Esophagus (tissue), 2 donors: Measurements from ENCODE around the gene LRP1B. TPM values are rescaled to one million over a fixed set of nuclear protein-coding genes. Genes with fewer than 3 reads are reported as not detected.

Experiments used
- H3K27ac ChIP-seq, 2 donors: one replicate each; pipeline ENCODE4 v1.5.1; 2013; ENCODE audit warnings: low read depth in 2 of 2, mild to moderate bottlenecking in 2 of 2, inconsistent platforms in 1 of 2, low read length in 1 of 2, moderate library complexity in 1 of 2
- H3K27me3 ChIP-seq, 2 donors: one replicate each; pipeline ENCODE4 v1.6.1; 2013; ENCODE audit warnings: low read length in 2 of 2, control low read depth in 1 of 2, mild to moderate bottlenecking in 1 of 2; ENCODE audit not compliant: insufficient read depth in 2 of 2, control insufficient read depth in 1 of 2
- H3K36me3 ChIP-seq, 2 donors: one replicate each; pipeline ENCODE4 v1.6.1; 2013; ENCODE audit warnings: low read length in 1 of 2; ENCODE audit not compliant: control insufficient read depth in 2 of 2, insufficient read depth in 2 of 2
- H3K4me1 ChIP-seq, 2 donors: one replicate each; pipeline ENCODE4 v1.6.1; 2013; ENCODE audit warnings: low read length in 1 of 2; ENCODE audit not compliant: control insufficient read depth in 2 of 2, insufficient read depth in 2 of 2
- H3K4me3 ChIP-seq, 2 donors: one replicate each; pipeline ENCODE4 v1.5.1; 2013; ENCODE audit warnings: low read length in 2 of 2, mild to moderate bottlenecking in 2 of 2, low read depth in 1 of 2, moderate library complexity in 1 of 2
- H3K9me3 ChIP-seq, 2 donors: one replicate each; pipeline ENCODE4 v1.6.1; 2013; ENCODE audit warnings: mild to moderate bottlenecking in 2 of 2, low read depth in 1 of 2, low read length in 1 of 2, moderate library complexity in 1 of 2; ENCODE audit not compliant: control insufficient read depth in 2 of 2, insufficient read depth in 1 of 2
- WGBS, 2 donors: extraction: QIAGEN DNeasy Blood & Tissue Kit; methylation state at CpG; one replicate each; pipeline ENCODE4 v1.1.7; 2013; 5-methylcytosine and 5-hydroxymethylcytosine counted together
- polyA plus RNA-seq, 2 donors: library from polyadenylated mRNA; stranded (reverse); fragments of 200-250 nt; gene quantifications; one replicate each; pipeline ENCODE4 v1.2.3, GENCODE V29; 2013
- donor health status: healthy with polysubstance abuse.
- donor health status: Bipolar disorder and iron deficiency.

LRP1B gene
- polyA plus RNA-seq, 2 donors: 0.02 to 0.10 TPM

GRCh38 chr2:140489193-140489592, 1641.6 kb downstream of the LRP1B start:
- no peaks in the 10 kb centered on the region for H3K4me1 ChIP-seq
- no peak overlapping the region for H3K4me3 ChIP-seq
- H3K36me3 ChIP-seq: no peaks in the 10 kb centered on the region
- H3K9me3 ChIP-seq: no peaks in the 10 kb centered on the region
- whole genome bisulfite sequencing, 2 donors: 24 to 38% methylated on average over 1 of the region's 1 CpG
- H3K27ac ChIP-seq: no peak overlapping the region
- no peaks in the 10 kb centered on the region for H3K27me3 ChIP-seq

DNA sequence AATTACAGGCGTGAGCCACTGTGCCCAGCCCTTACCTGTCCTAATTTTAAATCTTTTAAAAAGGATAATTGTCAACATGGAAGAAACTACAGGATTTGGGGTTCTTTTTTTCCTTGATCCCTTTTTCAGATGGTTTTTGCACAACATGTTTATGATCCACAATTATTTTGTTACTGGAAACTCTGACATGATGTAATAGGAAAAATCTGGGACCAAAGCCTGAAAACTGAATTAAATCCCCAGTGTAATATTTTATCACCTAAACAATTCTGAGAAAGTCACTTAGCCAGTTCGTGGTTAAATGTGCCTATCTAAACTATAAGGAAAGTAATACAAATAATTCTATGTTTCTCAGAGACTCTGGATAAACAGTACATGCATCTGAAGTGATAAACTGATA, 1649.7 kb downstream of the LRP1B start:
- no peaks in the 10 kb centered on the region for H3K36me3 ChIP-seq
- no peaks in the 10 kb centered on the region for H3K27me3 ChIP-seq
- H3K4me1 ChIP-seq: no peaks in the 10 kb centered on the region
- H3K27ac ChIP-seq: no peak overlapping the region
- whole genome bisulfite sequencing, 2 donors: 55 to 62% methylated on average over 2 of the region's 2 CpGs
- no peaks in the 10 kb centered on the region for H3K9me3 ChIP-seq
- no peak overlapping the region for H3K4me3 ChIP-seq

DNA sequence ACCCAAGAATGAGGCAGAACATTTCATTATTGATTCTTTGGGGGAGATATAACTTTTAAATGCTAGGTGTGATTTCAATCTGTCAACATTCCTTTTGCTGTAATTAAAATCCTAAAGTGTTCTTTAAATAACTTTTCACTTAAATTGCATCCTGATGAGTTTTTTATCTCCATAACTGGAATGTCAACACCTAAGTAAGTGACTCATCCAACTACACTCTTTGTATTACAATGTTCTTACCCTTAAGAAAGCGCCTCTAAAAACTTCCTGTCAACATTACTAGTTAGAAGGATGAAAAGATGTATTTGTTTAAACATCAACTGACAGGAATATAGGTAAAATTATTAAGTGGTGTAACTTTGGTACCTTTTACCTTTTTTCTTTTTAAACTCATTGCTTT, 1657.0 kb downstream of the LRP1B start:
- no peaks in the 10 kb centered on the region for H3K27me3 ChIP-seq
- no peaks in the 10 kb centered on the region for H3K9me3 ChIP-seq
- 45 to 61% methylated on average over 1 of the region's 1 CpG for WGBS, 2 donors
- H3K27ac ChIP-seq: no peak overlapping the region
- H3K4me1 ChIP-seq: no peaks in the 10 kb centered on the region
- no peaks in the 10 kb centered on the region for H3K36me3 ChIP-seq
- H3K4me3 ChIP-seq: no peak overlapping the region

- Histone ChIP-seq H3K36me3 (no peaks in the 10 kb centered on the region), H3K4me3 (no peak overlapping the region), H3K27ac (no peak overlapping the region), H3K27me3 (no peaks in the 10 kb centered on the region), H3K4me1 (no peaks in the 10 kb centered on the region), H3K9me3 (peaks cover 0 to 3% of the 10 kb centered on the region in 2 donors)
- WGBS, 2 donors: 62 to 75% methylated on average over 2 of the region's 2 CpGs
Measured at GRCh38 chr2:140472676-140473075, 1658.1 kb downstream of the LRP1B start.

GRCh38 chr2:140465301-140465700, 1665.5 kb downstream of the LRP1B start:
- H3K4me3 ChIP-seq: no peak overlapping the region
- no peaks in the 10 kb centered on the region for H3K36me3 ChIP-seq
- WGBS, 2 donors: 76 to 82% methylated on average over 2 of the region's 2 CpGs
- no peaks in the 10 kb centered on the region for H3K4me1 ChIP-seq
- H3K9me3 ChIP-seq: peaks cover 0 to 3% of the 10 kb centered on the region in 2 donors
- H3K27me3 ChIP-seq: no peaks in the 10 kb centered on the region
- H3K27ac ChIP-seq: no peak overlapping the region

DNA sequence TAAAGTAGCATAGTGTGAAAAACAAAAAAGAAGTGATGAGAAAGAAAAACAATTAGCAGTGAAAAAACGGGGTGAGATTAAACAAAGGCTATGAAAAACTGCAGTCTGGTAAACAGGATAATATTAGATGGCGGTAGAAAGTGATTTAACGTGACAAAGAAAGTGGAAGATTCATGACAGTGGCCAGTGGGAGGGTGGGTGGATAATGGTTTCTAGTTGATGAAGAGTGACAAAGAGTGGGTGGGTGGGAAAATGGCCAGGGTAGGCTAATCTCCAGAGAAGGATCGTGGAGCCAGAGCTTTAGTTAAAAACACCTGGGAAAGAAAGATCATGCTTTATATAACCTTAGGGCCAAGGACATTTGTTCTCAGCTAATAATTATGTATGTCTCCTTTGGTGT, 1667.8 kb downstream of the LRP1B start:
- Histone ChIP-seq H3K4me3 (no peak overlapping the region), H3K4me1 (no peaks in the 10 kb centered on the region), H3K9me3 (no peaks in the 10 kb centered on the region), H3K36me3 (no peaks in the 10 kb centered on the region), H3K27ac (no peak overlapping the region), H3K27me3 (no peaks in the 10 kb centered on the region)
- 58 to 61% methylated on average over 4 of the region's 4 CpGs for WGBS, 2 donors

DNA sequence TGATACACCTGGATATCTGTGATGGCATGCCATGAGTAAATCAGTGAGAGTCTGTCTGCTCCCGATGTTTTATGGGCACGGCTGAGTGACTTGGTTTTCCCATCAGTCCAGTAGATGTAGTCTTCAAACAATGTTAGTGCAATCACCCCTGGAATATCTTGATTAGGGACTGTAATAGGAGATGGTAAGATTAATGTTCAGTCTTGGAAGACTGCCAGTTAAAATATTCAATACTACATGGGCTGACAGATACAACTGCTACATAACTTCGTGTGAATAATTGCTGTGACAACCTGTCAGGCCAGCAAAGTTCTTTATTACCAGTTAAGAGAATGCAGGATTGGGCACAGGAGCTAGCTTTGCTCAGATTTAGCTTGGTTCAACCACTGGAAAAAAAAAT, 1673.3 kb downstream of the LRP1B start:
- Histone ChIP-seq H3K9me3 (no peaks in the 10 kb centered on the region), H3K4me3 (no peak overlapping the region), H3K27me3 (no peaks in the 10 kb centered on the region), H3K36me3 (no peaks in the 10 kb centered on the region), H3K27ac (no peak overlapping the region), H3K4me1 (no peaks in the 10 kb centered on the region)
- WGBS, 2 donors: 49 to 50% methylated on average over 3 of the region's 3 CpGs

- H3K4me1 ChIP-seq: no peaks in the 10 kb centered on the region
- no peaks in the 10 kb centered on the region for H3K9me3 ChIP-seq
- no peaks in the 10 kb centered on the region for H3K36me3 ChIP-seq
- H3K27ac ChIP-seq: no peak overlapping the region
- 73 to 84% methylated on average over 1 of the region's 1 CpG for WGBS, 2 donors
- no peak overlapping the region for H3K4me3 ChIP-seq
- H3K27me3 ChIP-seq: no peaks in the 10 kb centered on the region
Measured at GRCh38 chr2:140455315-140455714, 1675.5 kb downstream of the LRP1B start.

GRCh38 chr2:140454717-140455116, 1676.1 kb downstream of the LRP1B start:
- Histone ChIP-seq H3K9me3 (no peaks in the 10 kb centered on the region), H3K27ac (no peak overlapping the region), H3K36me3 (no peaks in the 10 kb centered on the region), H3K4me1 (no peaks in the 10 kb centered on the region), H3K4me3 (no peak overlapping the region), H3K27me3 (no peaks in the 10 kb centered on the region)
- WGBS, 2 donors: 65 to 70% methylated on average over 3 of the region's 3 CpGs

GRCh38 chr2:140451324-140451723, 1679.5 kb downstream of the LRP1B start:
- no peaks in the 10 kb centered on the region for H3K4me1 ChIP-seq
- no peak overlapping the region for H3K4me3 ChIP-seq
- H3K27me3 ChIP-seq: no peaks in the 10 kb centered on the region
- no peak overlapping the region for H3K27ac ChIP-seq
- no peaks in the 10 kb centered on the region for H3K36me3 ChIP-seq
- no peaks in the 10 kb centered on the region for H3K9me3 ChIP-seq
